ENCODE measurements around the gene KIF2A. TPM values are rescaled to one million over a fixed set of nuclear protein-coding genes. Genes with fewer than 3 reads are reported as not detected.
A peak's percentile ranks its signal among the peaks of the same experiment; 100 is the strongest.

The KIF2A gene
- total RNA-seq, 1 donor from 2014 or later, result 91.7 TPM

DNA sequence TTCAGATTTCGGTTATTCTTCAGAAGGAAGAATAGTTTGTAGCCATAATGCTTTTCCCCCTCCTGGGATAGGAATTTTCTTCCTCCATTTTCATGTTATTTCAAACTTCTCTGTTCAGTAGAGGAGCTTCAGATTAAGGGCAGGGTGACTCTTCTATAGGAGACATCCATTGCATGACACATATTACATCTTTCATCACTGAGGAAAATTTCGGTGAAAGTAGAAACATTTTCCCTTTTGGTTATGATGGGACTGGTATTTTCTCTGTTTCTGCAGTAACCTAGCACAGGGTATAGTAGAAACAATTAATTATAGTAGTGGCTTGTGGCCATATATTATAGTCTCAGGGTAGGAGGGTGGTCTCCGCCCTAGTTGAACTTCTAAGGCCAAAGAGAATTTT lies 107.7 kb downstream of the KIF2A start:
- Mint-ChIP-seq H3K27ac (ENCODE audit: unreplicated experiment) (peak overlapping the region; percentile 59), H3K36me3 (ENCODE audit: unreplicated experiment) (no peaks in the 10 kb centered on the region), H3K4me3 (ENCODE audit: unreplicated experiment) (peak overlapping the region; percentile 97), H3K9me3 (ENCODE audit: unreplicated experiment) (peaks cover 3% of the 10 kb centered on the region), H3K27me3 (ENCODE audit: unreplicated experiment) (peaks cover 3% of the 10 kb centered on the region), H3K4me1 (ENCODE audit: low read depth, unreplicated experiment) (peaks cover 4% of the 10 kb centered on the region)
- no peak for DNase-seq
- TF ChIP-seq, protein P1, sequence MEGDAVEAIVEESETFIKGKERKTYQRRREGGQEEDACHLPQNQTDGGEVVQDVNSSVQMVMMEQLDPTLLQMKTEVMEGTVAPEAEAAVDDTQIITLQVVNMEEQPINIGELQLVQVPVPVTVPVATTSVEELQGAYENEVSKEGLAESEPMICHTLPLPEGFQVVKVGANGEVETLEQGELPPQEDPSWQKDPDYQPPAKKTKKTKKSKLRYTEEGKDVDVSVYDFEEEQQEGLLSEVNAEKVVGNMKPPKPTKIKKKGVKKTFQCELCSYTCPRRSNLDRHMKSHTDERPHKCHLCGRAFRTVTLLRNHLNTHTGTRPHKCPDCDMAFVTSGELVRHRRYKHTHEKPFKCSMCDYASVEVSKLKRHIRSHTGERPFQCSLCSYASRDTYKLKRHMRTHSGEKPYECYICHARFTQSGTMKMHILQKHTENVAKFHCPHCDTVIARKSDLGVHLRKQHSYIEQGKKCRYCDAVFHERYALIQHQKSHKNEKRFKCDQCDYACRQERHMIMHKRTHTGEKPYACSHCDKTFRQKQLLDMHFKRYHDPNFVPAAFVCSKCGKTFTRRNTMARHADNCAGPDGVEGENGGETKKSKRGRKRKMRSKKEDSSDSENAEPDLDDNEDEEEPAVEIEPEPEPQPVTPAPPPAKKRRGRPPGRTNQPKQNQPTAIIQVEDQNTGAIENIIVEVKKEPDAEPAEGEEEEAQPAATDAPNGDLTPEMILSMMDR (IDR thresholded peaks at IDR 0.05; ENCODE audit: partially characterized antibody, unreplicated experiment), result no peak

GRCh38 chr5:62418462-62419076 lies 112.6 kb downstream of the KIF2A start:
- no peak for DNase-seq
- H3K36me3 Mint-ChIP-seq (ENCODE audit: unreplicated experiment), result no peaks in the 10 kb centered on the region
- TF ChIP-seq, protein P1 (IDR thresholded peaks at IDR 0.05; ENCODE audit: partially characterized antibody, unreplicated experiment), result no peak
- H3K4me1 Mint-ChIP-seq (ENCODE audit: low read depth, unreplicated experiment), result peaks cover 1% of the 10 kb centered on the region
- H3K27ac Mint-ChIP-seq (ENCODE audit: unreplicated experiment), result no peak overlapping the region
- H3K4me3 Mint-ChIP-seq (ENCODE audit: unreplicated experiment), result no peak overlapping the region
- no peaks in the 10 kb centered on the region for H3K9me3 Mint-ChIP-seq (ENCODE audit: unreplicated experiment)
- H3K27me3 Mint-ChIP-seq (ENCODE audit: unreplicated experiment), result no peaks in the 10 kb centered on the region

- H3K27me3 Mint-ChIP-seq (ENCODE audit: unreplicated experiment), result no peaks in the 10 kb centered on the region
- TF ChIP-seq, protein P1 (IDR thresholded peaks at IDR 0.05; ENCODE audit: partially characterized antibody, unreplicated experiment), result no peak
These were observed 113.6 kb downstream of the KIF2A start for GRCh38 chr5:62419609-62420008.

DNA sequence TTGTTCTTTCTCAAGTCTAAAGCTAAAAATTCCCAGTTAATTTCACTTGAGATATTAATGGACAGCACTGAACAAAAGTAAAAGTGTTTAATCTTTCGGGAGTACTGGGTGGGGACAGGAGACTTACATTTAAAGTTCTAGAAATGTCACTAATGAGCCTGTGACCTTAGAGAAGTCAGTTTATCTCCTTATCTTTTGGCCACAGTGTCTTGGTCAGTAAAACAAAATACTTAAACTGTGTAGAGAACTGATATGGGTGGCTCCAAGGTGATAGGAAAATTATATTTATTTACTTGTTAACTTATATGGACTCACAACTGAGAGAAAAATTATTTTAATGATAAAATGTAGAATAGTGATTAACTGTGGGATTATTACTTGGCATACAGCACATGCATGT lies 115.4 kb downstream of the KIF2A start:
- Mint-ChIP-seq H3K9me3 (ENCODE audit: unreplicated experiment) (no peaks in the 10 kb centered on the region), H3K4me3 (ENCODE audit: unreplicated experiment) (no peak overlapping the region), H3K36me3 (ENCODE audit: unreplicated experiment) (no peaks in the 10 kb centered on the region), H3K27ac (ENCODE audit: unreplicated experiment) (no peak overlapping the region), H3K4me1 (ENCODE audit: low read depth, unreplicated experiment) (no peaks in the 10 kb centered on the region), H3K27me3 (ENCODE audit: unreplicated experiment) (no peaks in the 10 kb centered on the region)
- TF ChIP-seq, protein P1 (IDR thresholded peaks at IDR 0.05; ENCODE audit: partially characterized antibody, unreplicated experiment), result no peak
- no peak for DNase-seq

More at GRCh38 chr5:62419609-62420008, 113.6 kb downstream of the KIF2A start:
- Mint-ChIP-seq H3K27ac (ENCODE audit: unreplicated experiment) (no peak overlapping the region), H3K36me3 (ENCODE audit: unreplicated experiment) (no peaks in the 10 kb centered on the region), H3K4me3 (ENCODE audit: unreplicated experiment) (no peak overlapping the region), H3K9me3 (ENCODE audit: unreplicated experiment) (no peaks in the 10 kb centered on the region), H3K4me1 (ENCODE audit: low read depth, unreplicated experiment) (no peaks in the 10 kb centered on the region)
- no peak for DNase-seq

DNA sequence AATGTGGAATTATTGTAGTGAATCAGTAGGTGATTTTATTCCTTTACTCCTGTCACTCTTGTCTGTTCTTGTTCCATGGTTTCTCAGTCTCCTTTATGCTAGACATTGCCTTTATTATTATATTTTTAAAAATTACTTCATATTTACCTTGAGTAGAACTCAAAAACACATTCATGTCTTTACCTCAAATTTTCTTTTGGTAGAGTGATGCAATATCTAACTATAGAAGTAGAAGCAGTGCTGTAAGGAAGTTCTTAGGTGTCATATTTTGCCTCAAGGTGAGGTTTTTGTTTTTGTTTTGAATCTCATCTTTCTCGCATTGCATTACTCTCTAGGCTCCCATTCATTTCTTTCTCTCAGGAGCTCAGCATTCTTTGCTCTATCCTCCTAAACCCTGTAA lies 118.8 kb downstream of the KIF2A start:
- no peak overlapping the region for H3K4me3 Mint-ChIP-seq (ENCODE audit: unreplicated experiment)
- H3K36me3 Mint-ChIP-seq (ENCODE audit: unreplicated experiment), result no peaks in the 10 kb centered on the region
- peaks cover 1% of the 10 kb centered on the region for H3K27me3 Mint-ChIP-seq (ENCODE audit: unreplicated experiment)
- no peaks in the 10 kb centered on the region for H3K4me1 Mint-ChIP-seq (ENCODE audit: low read depth, unreplicated experiment)
- TF ChIP-seq, protein P1 (IDR thresholded peaks at IDR 0.05; ENCODE audit: partially characterized antibody, unreplicated experiment), result no peak
- H3K9me3 Mint-ChIP-seq (ENCODE audit: unreplicated experiment), result no peaks in the 10 kb centered on the region
- DNase-seq, result no peak
- H3K27ac Mint-ChIP-seq (ENCODE audit: unreplicated experiment), result no peak overlapping the region
